Fibroblast of lung (primary cell): ENCODE results near the gene NPC1L1. TPM values are rescaled to one million over a fixed set of nuclear protein-coding genes. Genes with fewer than 3 reads are reported as not detected.

ENCODE experiments used
- DNase-seq, 2 donors: peaks; one replicate each; pipeline versions ENCODE4 v3.0.0 to v3.0.0-alpha.2; 2010; ENCODE audit warnings: low read depth in 2 of 2
- H2AFZ ChIP-seq: 2 replicates; pipeline ENCODE4 v1.5.1; 2012; ENCODE audit warnings: low read length, control low read depth, inconsistent platforms
- H3K27ac ChIP-seq: 2 replicates; pipeline ENCODE4 v1.5.1; 2011; ENCODE audit warnings: low read length, control low read depth; ENCODE audit not compliant: insufficient read depth
- H3K27me3 ChIP-seq: 2 replicates; pipeline ENCODE4 v1.5.1; 2011; ENCODE audit warnings: mild to moderate bottlenecking, low read length; ENCODE audit not compliant: control insufficient read depth, insufficient read depth
- H3K36me3 ChIP-seq: 2 replicates; pipeline ENCODE4 v1.5.1; 2011; ENCODE audit warnings: low read length; ENCODE audit not compliant: control insufficient read depth, insufficient read depth
- H3K4me1 ChIP-seq: 2 replicates; pipeline ENCODE4 v1.5.1; 2011; ENCODE audit warnings: low read length; ENCODE audit not compliant: control insufficient read depth, insufficient read depth; ENCODE audit errors: extremely low read depth
- H3K4me2 ChIP-seq: 2 replicates; pipeline ENCODE4 v1.5.1; 2011; ENCODE audit warnings: low read length, control low read depth; ENCODE audit not compliant: insufficient read depth; ENCODE audit errors: extremely low read depth
- H3K4me3 ChIP-seq, 4 experiments: fragments of 200-600 bp in 1 of 4; sonication (generic) in 1 of 4; replicated peaks in 1 of 4; 2 replicates each; pipeline ENCODE4 v1.5.1; 2011 to 2016; ENCODE audit warnings: low read length in 4 of 4, low read depth in 3 of 4, mild to moderate bottlenecking in 3 of 4, control low read depth in 2 of 4, inconsistent platforms in 1 of 4, mixed read lengths in 1 of 4; ENCODE audit not compliant: insufficient read depth in 1 of 4; ENCODE audit errors: control extremely low read depth in 1 of 4
- H3K79me2 ChIP-seq: 2 replicates; pipeline ENCODE4 v1.5.1; 2012; ENCODE audit warnings: mild to moderate bottlenecking, low read length, inconsistent platforms; ENCODE audit not compliant: control insufficient read depth, insufficient read depth
- H3K9ac ChIP-seq: 2 replicates; pipeline ENCODE4 v1.5.1; 2011; ENCODE audit warnings: mild to moderate bottlenecking, low read length, control low read depth; ENCODE audit not compliant: insufficient read depth
- H3K9me3 ChIP-seq: 2 replicates; pipeline ENCODE4 v1.5.1; 2012; ENCODE audit warnings: low read depth, low read length; ENCODE audit not compliant: control insufficient read depth, insufficient read depth
- H4K20me1 ChIP-seq: 2 replicates; pipeline ENCODE4 v1.5.1; 2011; ENCODE audit warnings: low read length; ENCODE audit not compliant: control insufficient read depth, insufficient read depth; ENCODE audit errors: extremely low read depth
- CTCF ChIP-seq, 2 donors: IDR thresholded peaks in 1 of 2; conservative IDR thresholded peaks in 1 of 2; 1 replicate in 1 of 2; 2 replicates in 1 of 2; pipeline ENCODE4 v1.5.1; 2011 to 2012; ENCODE audit warnings: low read length in 2 of 2, control low read depth in 1 of 2, inconsistent platforms in 1 of 2, low read depth in 1 of 2, mild to moderate bottlenecking in 1 of 2
- EZH2 ChIP-seq: IDR thresholded peaks from 2 replicates; pipeline ENCODE4 v1.5.1; 2012; ENCODE audit warnings: low read length, control low read depth, mild to moderate bottlenecking; ENCODE audit errors: missing control alignments
- polyA minus RNA-seq: library from RNA; depleted of rRNA, polyadenylated mRNA; stranded (reverse); fragments of >200 nt; gene quantifications from 2 replicates; pipeline ENCODE4 v1.2.3, GENCODE V29; 2011; ENCODE audit warnings: low replicate concordance
- polyA plus RNA-seq, 2 donors: library from polyadenylated mRNA; depleted of rRNA in 1 of 2; stranded (reverse) in 1 of 2; unstranded in 1 of 2; fragments of >200 nt; gene quantifications; 2 replicates each; pipeline ENCODE4 v1.2.1, GENCODE V29; 2011 to 2012; ENCODE audit warnings: missing spikeins in 1 of 2
- total RNA-seq: library from RNA; depleted of rRNA; stranded (reverse); fragments of >200 nt; gene quantifications from 2 replicates; pipeline ENCODE4 v1.2.1, GENCODE V29; 2014

The NPC1L1 gene
- total RNA-seq, result under 0.01 TPM in 2 replicates
- polyA plus RNA-seq, result 0.05 and 0.09 TPM in 2 replicates
- polyA plus RNA-seq (2012), result 0.02 and 0.09 TPM in 2 replicates
- polyA minus RNA-seq, result 1.3 TPM in 1 of 2 replicates, not detected in the other

GRCh38 chr7:44541028-44541869 lies at the start of gene NPC1L1:
Gene NPC1L1 (minus strand): TSS chr7:44541330. CDS start chr7:44541259, 71 bp downstream.
- Histone ChIP-seq H3K4me2 (no peak within 1 kb of the TSS), H3K27me3 (peaks cover 3% of the 10 kb centered on the region), H3K36me3 (no peaks in the 10 kb centered on the region), H3K4me1 (peaks cover 2% of the 10 kb centered on the region), H3K9ac (no peak within 1 kb of the TSS), H3K27ac (no peak within 1 kb of the TSS), H3K9me3 (no peaks in the 10 kb centered on the region), H4K20me1 (no peaks in the 10 kb centered on the region), H3K79me2 (no peaks in the 10 kb centered on the region), H3K4me3 (no peak within 1 kb of the TSS), H2AFZ (no peak within 1 kb of the TSS)
- TF ChIP-seq EZH2, result no peak
- TF ChIP-seq CTCF (conservative IDR thresholded peaks at IDR 0.05 in 1 of 2, IDR thresholded peaks at IDR 0.05 in 1 of 2; ENCODE audit: low read depth in 1 of 2, low read length in 2 of 2), result no peak
- DNase-seq, result no peak

GRCh38 chr7:44590910-44591309 lies 49.8 kb upstream of the NPC1L1 start:
- Histone ChIP-seq H3K4me1 (no peaks in the 10 kb centered on the region), H3K27me3 (no peaks in the 10 kb centered on the region), H3K79me2 (no peaks in the 10 kb centered on the region), H2AFZ (no peak overlapping the region), H3K9ac (no peak overlapping the region), H3K9me3 (no peaks in the 10 kb centered on the region), H3K4me2 (no peak overlapping the region), H3K27ac (no peak overlapping the region), H4K20me1 (no peaks in the 10 kb centered on the region), H3K36me3 (no peaks in the 10 kb centered on the region), H3K4me3 (no peak overlapping the region)
- no peak for DNase-seq
- no peak for TF ChIP-seq CTCF (conservative IDR thresholded peaks at IDR 0.05 in 1 of 2, IDR thresholded peaks at IDR 0.05 in 1 of 2; ENCODE audit: low read depth in 1 of 2, low read length in 2 of 2)
- no peak for TF ChIP-seq EZH2

- no peak overlapping the region for H3K4me3 ChIP-seq
- H3K4me2 ChIP-seq, result peak overlapping the region; percentile 44
- H3K27ac ChIP-seq, result no peak overlapping the region
- no peaks in the 10 kb centered on the region for H3K79me2 ChIP-seq
- H3K36me3 ChIP-seq, result no peaks in the 10 kb centered on the region
- H2AFZ ChIP-seq, result no peak overlapping the region
- no peak overlapping the region for H3K9ac ChIP-seq
- no peaks in the 10 kb centered on the region for H4K20me1 ChIP-seq
- TF ChIP-seq CTCF (conservative IDR thresholded peaks at IDR 0.05 in 1 of 2, IDR thresholded peaks at IDR 0.05 in 1 of 2; ENCODE audit: low read depth in 1 of 2, low read length in 2 of 2) (peak; percentile 55 to 63), EZH2 (no peak)
- DNase-seq, result peak; percentile 34 to 77
- no peaks in the 10 kb centered on the region for H3K4me1 ChIP-seq
- no peaks in the 10 kb centered on the region for H3K27me3 ChIP-seq
- H3K9me3 ChIP-seq, result no peaks in the 10 kb centered on the region
These were observed 46.9 kb upstream of the NPC1L1 start for GRCh38 chr7:44587843-44588711.
